Right cardiac atrium (tissue), 5 donors: Measurements from ENCODE around the gene C2orf69. TPM values are rescaled to one million over a fixed set of nuclear protein-coding genes. Genes with fewer than 3 reads are reported as not detected.
"Not testable (repeated sequence)": the region's sequence is repeated elsewhere in the genome, so short reads cannot be mapped to it uniquely, and the experiment has no call there.

Experiments used
- ATAC-seq, 2 donors: fragments of 200-7000 bp; cut with Tn5 transposase; one replicate each; pipeline versions ENCODE4 v1.8.0 to v1.9.1; 2020; ENCODE audit warnings: moderate library complexity in 2 of 2, mild to moderate bottlenecking in 1 of 2
- DNase-seq, 3 donors: peaks; one replicate each; pipeline ENCODE4 v3.0.0-alpha.2; 2020
- H3K27ac ChIP-seq: one replicate; pipeline ENCODE4 v1.5.1; 2013; ENCODE audit warnings: mild to moderate bottlenecking, low read length, control low read depth, moderate library complexity
- H3K27me3 ChIP-seq: one replicate; pipeline ENCODE4 v1.6.1; 2013; ENCODE audit not compliant: control insufficient read depth, insufficient read depth
- H3K4me1 ChIP-seq: one replicate; pipeline ENCODE4 v1.6.1; 2013; ENCODE audit warnings: low read length; ENCODE audit not compliant: control insufficient read depth, insufficient read depth
- H3K4me3 ChIP-seq: one replicate; pipeline ENCODE4 v1.5.1; 2013; ENCODE audit warnings: low read length, control low read depth
- H3K9me3 ChIP-seq: one replicate; pipeline ENCODE4 v1.6.1; 2013; ENCODE audit warnings: low read length; ENCODE audit not compliant: control insufficient read depth
- WGBS: extraction: QIAGEN DNeasy Blood & Tissue Kit; methylation state at CpG from one replicate; pipeline ENCODE4 v1.1.7; 2013; 5-methylcytosine and 5-hydroxymethylcytosine counted together
- intact Hi-C, 4 donors: fragments of 100-400 bp; cut with DNase I; formaldehyde crosslinking; loops; one replicate each; pipeline versions ENCODE4 v1.11.0 to v1.14.0; 2022 to 2023
- polyA plus RNA-seq: library from polyadenylated mRNA; stranded (reverse); fragments of 200-250 nt; gene quantifications from one replicate; pipeline ENCODE4 v1.2.3, GENCODE V29; 2013
- total RNA-seq, 4 donors: library from RNA; stranded (reverse); fragmentation: NEBNext Ultra II Directional; extraction: Animal tissue kit (Norgen Biotek cat#: 25700); gene quantifications; one replicate each; pipeline ENCODE4 v1.2.1, GENCODE V29; 2021
- donor health status: healthy with polysubstance abuse.
- donor health status: DM: no; HTN: yes; CAD: no.
- donor health status: DM: no; HTN: no; CAD: no.
- donor health status: DM: no; HTN: yes; CAD: no; lungs with severe emphysema.
- donor health status: DM: yes; HTN: yes; CAD: no.

C2orf69 gene
- total and polyA plus RNA-seq, 5 donors, result 6.4 to 12.5 (median 9.3) TPM

DNA sequence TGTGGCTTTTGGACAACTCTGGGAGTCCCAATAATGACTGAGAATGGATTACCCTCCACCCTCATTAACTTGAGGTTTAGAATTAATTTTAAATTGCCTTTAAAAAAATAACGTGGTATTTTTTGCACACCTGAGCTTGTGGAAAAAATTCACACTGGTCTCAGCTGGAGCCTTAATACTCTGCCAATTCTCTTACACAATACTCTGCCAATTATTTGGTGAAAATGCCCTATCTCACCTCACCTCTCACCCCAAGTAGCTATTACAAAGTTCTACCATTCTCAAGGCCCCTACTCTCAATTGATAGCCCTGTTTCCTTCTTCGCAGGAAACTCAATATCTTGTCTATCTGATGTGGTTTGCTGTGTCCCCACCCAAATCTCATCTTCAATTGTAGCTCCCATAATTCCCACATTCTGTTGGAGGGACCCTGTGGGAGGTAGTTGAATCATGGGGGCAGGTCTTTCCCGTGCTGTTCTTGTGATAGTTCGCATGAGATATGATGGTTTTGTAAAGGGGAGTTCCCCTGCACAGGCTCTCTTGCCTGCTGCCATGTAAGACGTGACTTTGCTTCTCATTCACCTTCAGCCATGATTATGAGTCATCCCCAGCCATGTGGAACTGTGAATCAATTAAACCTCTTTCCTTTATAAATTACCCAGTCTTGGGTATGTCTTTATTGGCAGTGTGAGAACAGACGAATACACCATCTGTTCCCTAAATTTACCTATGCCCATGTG lies 27.4 kb upstream of the C2orf69 start:
- Histone ChIP-seq H3K4me1 (no peaks in the 10 kb centered on the region), H3K27ac (no peak overlapping the region), H3K27me3 (no peaks in the 10 kb centered on the region), H3K9me3 (no peaks in the 10 kb centered on the region), H3K4me3 (no peak overlapping the region)
- ATAC-seq, result no peak
- WGBS, result 84% methylated on average over 6 of the region's 6 CpGs
- intact Hi-C loops, result no loop called here
- DNase-seq, result no peak

DNA sequence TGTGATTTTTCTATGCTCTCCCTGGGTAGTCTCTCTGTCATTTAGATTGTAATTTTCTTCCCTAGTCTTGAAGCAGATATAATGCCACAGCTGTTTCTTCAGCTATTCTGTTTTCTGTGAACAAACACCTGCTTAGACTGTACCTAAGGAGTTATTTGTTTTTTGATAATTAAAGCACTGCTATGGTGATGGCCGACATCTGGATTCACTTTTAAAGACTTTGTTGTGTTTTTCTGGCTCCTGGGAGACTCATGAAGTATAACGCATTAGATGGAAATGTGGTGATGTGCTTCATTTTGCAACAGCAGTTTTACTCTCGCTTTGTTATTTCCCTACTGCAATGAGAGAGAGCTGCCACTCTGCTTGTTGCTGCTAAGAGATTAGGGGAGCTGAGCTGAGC lies 15.7 kb upstream of the C2orf69 start:
- Histone ChIP-seq H3K9me3 (no peaks in the 10 kb centered on the region), H3K4me1 (no peaks in the 10 kb centered on the region), H3K4me3 (no peak overlapping the region), H3K27ac (no peak overlapping the region), H3K27me3 (no peaks in the 10 kb centered on the region)
- no peak for ATAC-seq
- DNase-seq, result no peak
- 73% methylated on average over 3 of the region's 3 CpGs for WGBS
- intact Hi-C loops, result no loop called here

GRCh38 chr2:199896617-199897016 lies 14.5 kb upstream of the C2orf69 start:
- WGBS, result 84% methylated on average over 2 of the region's 2 CpGs
- H3K4me3 ChIP-seq, result no peak overlapping the region
- DNase-seq, result no peak
- intact Hi-C loops, result no loop called here
- no peaks in the 10 kb centered on the region for H3K4me1 ChIP-seq
- no peaks in the 10 kb centered on the region for H3K9me3 ChIP-seq
- no peaks in the 10 kb centered on the region for H3K27me3 ChIP-seq
- no peak for ATAC-seq
- no peak overlapping the region for H3K27ac ChIP-seq

- Histone ChIP-seq H3K27me3 (no peaks in the 10 kb centered on the region), H3K9me3 (no peaks in the 10 kb centered on the region), H3K4me3 (no peak overlapping the region), H3K4me1 (no peaks in the 10 kb centered on the region), H3K27ac (no peak overlapping the region)
- WGBS, result 90% methylated on average over 4 of the region's 4 CpGs
- DNase-seq, result no peak
- intact Hi-C loops, result no loop called here
- no peak for ATAC-seq
Observed at GRCh38 chr2:199901942-199902341, 9.2 kb upstream of the C2orf69 start.

GRCh38 chr2:199902486-199903110 lies 8.5 kb upstream of the C2orf69 start:
- WGBS, result 79% methylated on average over 4 of the region's 4 CpGs
- Histone ChIP-seq H3K27ac (no peak overlapping the region), H3K9me3 (no peaks in the 10 kb centered on the region), H3K4me1 (no peaks in the 10 kb centered on the region), H3K27me3 (no peaks in the 10 kb centered on the region), H3K4me3 (no peak overlapping the region)
- ATAC-seq (no peak), DNase-seq (no peak)
- intact Hi-C loops, result no loop called here

DNA sequence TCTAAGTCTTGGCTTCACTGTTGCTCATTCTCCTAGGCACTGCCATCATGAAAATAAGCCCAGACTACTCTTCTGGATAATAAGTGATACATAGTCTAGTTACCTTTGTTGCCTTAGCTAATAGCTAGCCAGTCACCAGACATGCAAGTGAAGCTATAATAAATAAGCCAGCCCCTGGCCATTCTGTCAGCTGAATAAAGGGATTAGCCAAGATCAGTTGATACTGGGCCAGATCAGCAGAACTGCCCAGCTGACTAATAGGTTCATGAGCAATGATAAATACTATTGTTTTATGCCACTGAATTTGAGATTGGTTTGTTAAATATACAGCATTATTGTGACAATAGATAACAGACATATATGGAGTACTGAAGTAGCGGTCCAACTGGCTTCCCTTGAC lies 8.0 kb upstream of the C2orf69 start:
- Histone ChIP-seq H3K9me3 (no peaks in the 10 kb centered on the region), H3K4me3 (no peak overlapping the region), H3K27ac (no peak overlapping the region), H3K4me1 (no peaks in the 10 kb centered on the region), H3K27me3 (no peaks in the 10 kb centered on the region)
- 94% methylated on average over 1 of the region's 1 CpG for WGBS
- DNase-seq (no peak), ATAC-seq (no peak)
- intact Hi-C loops, result no loop called here

DNA sequence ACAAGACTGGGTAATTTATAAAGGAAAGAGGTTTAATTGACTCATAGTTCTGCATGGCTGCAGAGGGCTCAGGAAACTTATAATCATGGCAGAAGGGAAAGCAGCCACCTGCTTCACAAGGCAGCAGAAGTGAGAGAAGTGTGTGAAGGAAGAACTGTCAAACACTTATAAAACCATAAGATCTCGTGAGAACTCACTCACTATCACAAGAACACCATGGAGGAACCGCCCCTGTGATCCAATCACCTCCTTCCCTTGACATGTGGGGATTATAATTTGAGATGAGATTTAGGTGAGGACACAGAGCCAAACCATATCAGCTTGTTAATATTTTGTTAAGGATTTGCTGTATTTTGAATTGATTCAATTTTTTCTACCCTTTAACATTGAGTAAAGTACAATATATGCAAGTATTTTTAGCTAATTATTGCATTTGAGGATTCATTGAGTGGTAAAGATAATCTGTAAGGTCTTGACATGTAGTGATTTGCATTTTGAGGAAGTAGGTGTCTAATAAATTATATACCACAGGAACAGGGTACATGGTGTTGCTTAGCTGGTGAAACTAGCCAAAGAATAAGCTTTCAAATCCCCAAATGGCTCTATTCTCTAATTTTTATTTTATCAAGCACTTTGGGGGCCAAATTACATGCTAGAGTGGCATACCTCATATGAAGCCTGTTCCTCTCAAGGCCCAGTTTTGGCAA lies 3.9 kb upstream of the C2orf69 start:
- no peaks in the 10 kb centered on the region for H3K9me3 ChIP-seq
- no peak overlapping the region for H3K4me3 ChIP-seq
- intact Hi-C loops, result no loop called here
- H3K4me1 ChIP-seq, result no peaks in the 10 kb centered on the region
- DNase-seq (no peak), ATAC-seq (no peak)
- WGBS, result 72% methylated on average over 2 of the region's 2 CpGs
- no peak overlapping the region for H3K27ac ChIP-seq
- no peaks in the 10 kb centered on the region for H3K27me3 ChIP-seq

DNA sequence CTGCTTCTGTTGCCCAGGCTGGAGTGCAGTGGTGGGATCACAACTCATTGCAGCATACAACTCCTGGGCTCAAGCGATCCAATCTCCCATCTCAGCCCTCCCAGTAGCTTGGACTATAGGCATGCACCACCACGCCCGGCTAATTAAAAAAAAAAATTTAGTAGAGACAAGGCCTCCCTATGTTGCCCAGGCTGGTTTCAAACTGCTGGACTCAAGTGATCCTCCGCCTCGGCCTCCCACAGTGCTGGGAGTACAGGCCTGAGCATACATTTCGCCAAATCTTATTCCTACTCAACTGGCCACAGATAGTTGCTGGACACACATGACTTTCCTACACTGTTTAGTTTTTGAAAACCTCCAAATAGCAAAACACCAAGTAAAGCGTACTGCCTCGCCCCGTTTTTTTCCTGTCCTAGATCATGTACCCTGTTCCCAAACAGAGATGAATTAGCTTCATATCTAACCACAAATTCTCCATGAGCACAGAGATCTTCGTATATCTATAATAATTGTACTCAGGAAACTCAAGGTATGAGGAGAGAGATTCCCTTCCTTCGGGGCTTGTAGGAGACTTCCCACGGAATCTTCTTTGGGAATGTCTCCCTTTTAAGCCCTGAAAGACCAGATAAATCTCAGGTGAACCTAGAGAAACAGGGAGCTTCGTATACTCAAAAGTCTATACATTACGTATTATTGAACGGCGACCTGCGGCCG lies 598 bp upstream of the C2orf69 start:
- Histone ChIP-seq H3K4me1 (no peaks in the 10 kb centered on the region), H3K27me3 (no peaks in the 10 kb centered on the region), H3K4me3 (peak overlapping the region; percentile 38), H3K9me3 (no peaks in the 10 kb centered on the region), H3K27ac (no peak overlapping the region)
- peak in 1 of 3 donors; percentile 24 for DNase-seq
- WGBS, result 45% methylated on average over 18 of the region's 18 CpGs
- intact Hi-C loops, result no loop called here
- ATAC-seq, result no peak

DNA sequence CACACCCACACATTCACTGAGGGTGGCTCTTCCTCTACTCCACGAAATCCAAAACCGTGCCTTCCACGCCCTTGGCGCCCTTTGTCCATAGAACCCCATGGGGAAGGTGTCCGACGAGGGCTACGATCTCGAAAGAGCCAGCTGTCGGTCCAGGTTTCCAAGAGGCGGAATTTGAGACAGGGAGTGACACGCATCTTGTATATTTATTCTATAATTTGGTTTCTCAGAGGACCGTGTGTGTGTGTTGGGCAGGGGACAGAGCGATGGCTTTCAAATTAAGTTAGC lies 726 bp downstream of the C2orf69 start:
- peak overlapping the region; percentile 91 for H3K27ac ChIP-seq
- H3K9me3 ChIP-seq, result no peaks in the 10 kb centered on the region
- under 1% methylated on average over 13 of the region's 13 CpGs for WGBS
- intact Hi-C loops, result no loop called here
- no peak for DNase-seq
- peak overlapping the region; percentile 76 for H3K4me3 ChIP-seq
- no peak for ATAC-seq
- no peaks in the 10 kb centered on the region for H3K27me3 ChIP-seq
- no peaks in the 10 kb centered on the region for H3K4me1 ChIP-seq

DNA sequence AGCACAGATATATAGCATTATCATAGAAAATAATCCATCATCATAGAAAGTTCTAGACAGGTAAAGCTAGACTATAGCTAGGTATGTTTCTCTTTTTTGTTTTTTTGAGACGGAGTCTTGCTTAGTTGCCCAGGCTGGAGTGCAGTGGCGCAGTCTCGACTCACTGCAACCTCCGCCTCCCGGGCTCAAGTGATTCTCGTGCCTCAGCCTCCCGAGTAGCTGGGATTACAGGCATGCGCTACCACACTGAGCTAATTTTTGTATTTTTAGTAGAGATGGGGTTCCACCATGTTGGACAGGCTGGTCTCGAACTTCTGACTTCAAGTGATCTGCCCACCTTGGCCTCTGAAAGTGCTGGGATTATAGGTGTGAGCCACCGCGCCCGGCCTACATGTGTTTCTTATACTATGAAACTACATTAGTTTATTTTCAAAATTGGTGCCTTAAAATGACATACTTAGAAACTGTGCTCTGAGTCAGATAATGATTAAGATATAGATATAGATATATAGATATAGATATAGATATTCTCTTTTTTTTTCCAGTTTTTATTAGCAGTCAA lies 1.5 kb downstream of the C2orf69 start:
- H3K4me1 ChIP-seq, H3K27me3 ChIP-seq, ATAC-seq, H3K9me3 ChIP-seq, H3K27ac ChIP-seq, intact Hi-C loops: not testable (repeated sequence)
- WGBS, result 93% methylated on average over 12 of the region's 12 CpGs
- peak in 1 of 3 donors; percentile 41 for DNase-seq
- H3K4me3 ChIP-seq, result peak overlapping the region; percentile 76
